ENCODE results near the gene ERMARD.

ERMARD gene

DNA sequence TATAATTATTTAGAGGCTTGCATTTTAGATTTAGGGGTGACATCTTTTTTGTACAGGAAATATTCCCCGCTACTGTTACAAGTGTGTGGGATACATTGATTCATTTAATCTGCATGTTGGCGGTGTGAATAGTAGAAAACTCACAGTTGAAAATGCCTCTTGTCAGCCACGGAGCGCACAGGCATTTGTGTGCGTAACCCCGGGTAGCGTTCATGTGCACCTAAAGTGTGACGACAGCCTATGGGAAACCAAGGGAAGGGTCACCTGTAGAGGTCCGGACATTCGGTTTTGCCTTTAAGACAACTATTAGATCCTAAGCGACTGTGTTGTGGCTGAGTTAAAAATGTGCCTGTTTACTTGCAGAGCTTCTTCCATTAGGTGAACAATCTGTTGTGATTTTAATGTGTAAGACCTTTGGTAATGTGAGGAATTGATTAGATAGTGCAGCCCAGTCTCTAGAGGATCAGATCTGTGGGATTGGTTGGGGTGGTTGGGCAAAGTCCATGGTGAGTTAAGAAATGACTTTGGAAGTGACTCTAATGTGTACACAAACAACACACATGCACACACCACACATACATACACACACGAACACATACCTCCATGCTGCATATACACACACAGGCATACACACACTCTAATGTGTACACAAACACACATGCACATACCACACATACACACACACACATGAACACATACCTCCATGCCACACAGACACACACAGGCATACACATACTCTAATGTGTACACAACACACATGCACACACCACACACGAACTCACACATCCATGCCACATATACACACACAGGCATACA lies 15.7 kb downstream of the ERMARD start:
- no peaks in the 10 kb centered on the region for H3K27me3 ChIP-seq (ENCODE audit: insufficient read depth, poor library complexity, severe bottlenecking)
- no peak for DNase-seq (ENCODE audit: low read depth in 1 of 2, low spot score in 1 of 2)
- H3K4me3 ChIP-seq (replicated peaks; ENCODE audit: insufficient read depth, low read length) = no peak overlapping the region
- H3K27ac ChIP-seq (replicated peaks) = no peak overlapping the region
- TF ChIP-seq, protein P1, sequence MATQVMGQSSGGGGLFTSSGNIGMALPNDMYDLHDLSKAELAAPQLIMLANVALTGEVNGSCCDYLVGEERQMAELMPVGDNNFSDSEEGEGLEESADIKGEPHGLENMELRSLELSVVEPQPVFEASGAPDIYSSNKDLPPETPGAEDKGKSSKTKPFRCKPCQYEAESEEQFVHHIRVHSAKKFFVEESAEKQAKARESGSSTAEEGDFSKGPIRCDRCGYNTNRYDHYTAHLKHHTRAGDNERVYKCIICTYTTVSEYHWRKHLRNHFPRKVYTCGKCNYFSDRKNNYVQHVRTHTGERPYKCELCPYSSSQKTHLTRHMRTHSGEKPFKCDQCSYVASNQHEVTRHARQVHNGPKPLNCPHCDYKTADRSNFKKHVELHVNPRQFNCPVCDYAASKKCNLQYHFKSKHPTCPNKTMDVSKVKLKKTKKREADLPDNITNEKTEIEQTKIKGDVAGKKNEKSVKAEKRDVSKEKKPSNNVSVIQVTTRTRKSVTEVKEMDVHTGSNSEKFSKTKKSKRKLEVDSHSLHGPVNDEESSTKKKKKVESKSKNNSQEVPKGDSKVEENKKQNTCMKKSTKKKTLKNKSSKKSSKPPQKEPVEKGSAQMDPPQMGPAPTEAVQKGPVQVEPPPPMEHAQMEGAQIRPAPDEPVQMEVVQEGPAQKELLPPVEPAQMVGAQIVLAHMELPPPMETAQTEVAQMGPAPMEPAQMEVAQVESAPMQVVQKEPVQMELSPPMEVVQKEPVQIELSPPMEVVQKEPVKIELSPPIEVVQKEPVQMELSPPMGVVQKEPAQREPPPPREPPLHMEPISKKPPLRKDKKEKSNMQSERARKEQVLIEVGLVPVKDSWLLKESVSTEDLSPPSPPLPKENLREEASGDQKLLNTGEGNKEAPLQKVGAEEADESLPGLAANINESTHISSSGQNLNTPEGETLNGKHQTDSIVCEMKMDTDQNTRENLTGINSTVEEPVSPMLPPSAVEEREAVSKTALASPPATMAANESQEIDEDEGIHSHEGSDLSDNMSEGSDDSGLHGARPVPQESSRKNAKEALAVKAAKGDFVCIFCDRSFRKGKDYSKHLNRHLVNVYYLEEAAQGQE (IDR thresholded peaks at IDR 0.05; ENCODE audit: insufficient replicate concordance, low read depth) = no peak
- no peak for TF ChIP-seq SPI1 (IDR thresholded peaks at IDR 0.05; ENCODE audit: borderline replicate concordance, low read depth)
- TF ChIP-seq POLR2AphosphoS5 (IDR thresholded peaks at IDR 0.05; ENCODE audit: low read depth) = no peak
- no peak for TF ChIP-seq GABPA (IDR thresholded peaks at IDR 0.05; ENCODE audit: low read depth)
- TF ChIP-seq, protein P2, sequence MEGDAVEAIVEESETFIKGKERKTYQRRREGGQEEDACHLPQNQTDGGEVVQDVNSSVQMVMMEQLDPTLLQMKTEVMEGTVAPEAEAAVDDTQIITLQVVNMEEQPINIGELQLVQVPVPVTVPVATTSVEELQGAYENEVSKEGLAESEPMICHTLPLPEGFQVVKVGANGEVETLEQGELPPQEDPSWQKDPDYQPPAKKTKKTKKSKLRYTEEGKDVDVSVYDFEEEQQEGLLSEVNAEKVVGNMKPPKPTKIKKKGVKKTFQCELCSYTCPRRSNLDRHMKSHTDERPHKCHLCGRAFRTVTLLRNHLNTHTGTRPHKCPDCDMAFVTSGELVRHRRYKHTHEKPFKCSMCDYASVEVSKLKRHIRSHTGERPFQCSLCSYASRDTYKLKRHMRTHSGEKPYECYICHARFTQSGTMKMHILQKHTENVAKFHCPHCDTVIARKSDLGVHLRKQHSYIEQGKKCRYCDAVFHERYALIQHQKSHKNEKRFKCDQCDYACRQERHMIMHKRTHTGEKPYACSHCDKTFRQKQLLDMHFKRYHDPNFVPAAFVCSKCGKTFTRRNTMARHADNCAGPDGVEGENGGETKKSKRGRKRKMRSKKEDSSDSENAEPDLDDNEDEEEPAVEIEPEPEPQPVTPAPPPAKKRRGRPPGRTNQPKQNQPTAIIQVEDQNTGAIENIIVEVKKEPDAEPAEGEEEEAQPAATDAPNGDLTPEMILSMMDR (IDR thresholded peaks at IDR 0.05; ENCODE audit: insufficient read depth, low read length) = no peak

DNA sequence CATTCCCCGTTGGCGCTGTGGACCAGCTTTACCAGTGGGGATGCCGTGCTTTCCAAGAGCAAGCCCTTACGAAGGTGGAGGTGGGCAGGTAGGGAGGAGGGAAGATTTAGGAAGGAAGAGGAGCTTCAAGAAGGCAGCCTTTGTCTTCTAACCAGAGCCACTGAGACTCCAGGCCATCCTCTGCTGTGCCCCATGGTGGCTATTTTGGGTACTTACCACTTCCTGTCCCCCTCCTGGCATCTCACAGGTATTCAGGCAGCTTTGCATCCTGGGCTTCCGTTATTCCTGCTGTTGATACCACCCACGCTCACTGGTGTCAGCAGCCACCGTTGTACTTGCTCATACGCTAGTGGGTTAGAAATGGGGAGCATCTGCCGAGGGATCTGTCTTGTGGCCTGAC lies 22.9 kb downstream of the ERMARD start:
- no peak overlapping the region for H3K4me3 ChIP-seq (replicated peaks; ENCODE audit: insufficient read depth, low read length)
- no peaks in the 10 kb centered on the region for H3K27me3 ChIP-seq (ENCODE audit: insufficient read depth, poor library complexity, severe bottlenecking)
- no peak for DNase-seq (ENCODE audit: low read depth in 1 of 2, low spot score in 1 of 2)
- H3K27ac ChIP-seq (replicated peaks) = no peak overlapping the region
- TF ChIP-seq, protein P1 (IDR thresholded peaks at IDR 0.05; ENCODE audit: insufficient replicate concordance, low read depth) = no peak
- TF ChIP-seq POLR2AphosphoS5 (IDR thresholded peaks at IDR 0.05; ENCODE audit: low read depth) (no peak), SPI1 (IDR thresholded peaks at IDR 0.05; ENCODE audit: borderline replicate concordance, low read depth) (no peak), GABPA (IDR thresholded peaks at IDR 0.05; ENCODE audit: low read depth) (no peak)
- TF ChIP-seq, protein P2 (IDR thresholded peaks at IDR 0.05; ENCODE audit: insufficient read depth, low read length) = no peak

DNA sequence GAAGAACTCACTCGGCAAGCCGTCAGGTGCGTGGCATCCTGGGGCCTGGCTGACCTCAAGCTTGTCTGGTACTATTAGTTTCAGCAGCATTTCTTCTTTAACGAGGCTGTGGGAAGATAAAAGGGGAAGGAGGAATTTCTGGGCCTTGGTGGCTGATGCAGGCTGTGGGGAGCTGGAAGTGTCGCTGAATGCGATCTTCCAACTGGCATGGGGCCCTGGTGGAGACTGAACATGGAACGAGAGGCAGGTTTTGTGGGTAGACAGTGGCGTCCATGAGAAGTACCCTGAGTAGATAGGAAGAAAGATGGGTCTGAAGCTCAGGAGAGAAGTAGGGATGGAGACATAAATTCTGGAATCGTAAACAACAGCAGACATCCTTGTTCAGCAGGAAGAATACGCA lies 23.9 kb downstream of the ERMARD start:
- no peak overlapping the region for H3K4me3 ChIP-seq (replicated peaks; ENCODE audit: insufficient read depth, low read length)
- no peak for TF ChIP-seq SPI1 (IDR thresholded peaks at IDR 0.05; ENCODE audit: borderline replicate concordance, low read depth)
- no peak for TF ChIP-seq GABPA (IDR thresholded peaks at IDR 0.05; ENCODE audit: low read depth)
- no peak for TF ChIP-seq POLR2AphosphoS5 (IDR thresholded peaks at IDR 0.05; ENCODE audit: low read depth)
- TF ChIP-seq, protein P2 (IDR thresholded peaks at IDR 0.05; ENCODE audit: insufficient read depth, low read length) = no peak

More for the DNA sequence above, 23.9 kb downstream of the ERMARD start:
- no peak overlapping the region for H3K27ac ChIP-seq (replicated peaks)
- H3K27me3 ChIP-seq (ENCODE audit: insufficient read depth, poor library complexity, severe bottlenecking) = no peaks in the 10 kb centered on the region
- DNase-seq (ENCODE audit: low read depth in 1 of 2, low spot score in 1 of 2) = no peak
